OCI-LY1 (cell line): ENCODE results near the gene TRIOBP.

Experiments
- CTCF ChIP-seq: fragments of 200-600 bp; sonication (generic), shearing (Covaris generic); IDR thresholded peaks from 2 replicates; pipeline ENCODE4 v1.5.1; 2017; ENCODE audit warnings: mild to moderate bottlenecking, antibody characterized with exemption, low read length, moderate library complexity, mixed read lengths
- EZH2 ChIP-seq: fragments of 200-600 bp; sonication (generic), shearing (Covaris generic); IDR thresholded peaks from 2 replicates; pipeline ENCODE4 v1.8.0; 2017; ENCODE audit warnings: borderline replicate concordance, mixed run types, mild to moderate bottlenecking, antibody characterized with exemption, low read length, moderate library complexity, mixed read lengths

DNA sequence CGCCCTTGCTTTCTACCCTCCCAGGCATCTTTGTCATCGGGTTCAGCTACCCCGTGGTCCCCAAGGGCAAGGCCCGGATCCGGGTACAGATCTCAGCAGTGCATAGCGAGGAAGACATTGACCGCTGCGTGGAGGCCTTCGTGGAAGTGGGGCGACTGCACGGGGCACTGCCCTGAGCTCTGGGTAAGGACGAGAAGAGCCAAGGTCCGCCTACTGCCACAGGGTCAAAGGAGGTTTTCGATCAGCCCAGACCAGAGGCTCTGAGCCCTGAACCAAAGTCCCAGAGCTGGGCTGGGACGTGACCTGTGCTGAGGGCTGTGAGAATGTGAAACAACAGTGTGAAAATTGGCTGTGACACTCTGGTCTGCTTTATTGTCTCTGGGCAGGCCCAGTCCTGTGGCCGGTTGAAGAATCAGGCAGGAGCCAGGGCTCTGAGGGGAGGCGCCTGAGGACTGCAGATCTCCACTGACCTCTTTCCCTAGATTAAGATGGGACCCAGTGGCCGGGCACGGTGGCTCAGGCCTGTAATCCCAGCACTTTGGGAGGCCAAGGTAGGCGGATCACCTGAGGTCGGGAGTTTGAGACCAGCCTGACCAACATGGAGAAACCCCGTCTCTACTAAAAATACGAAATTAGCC is 119.8 kb downstream of the TRIOBP start:
- no peak for TF ChIP-seq CTCF
- TF ChIP-seq EZH2, result no peak
